GM08714 (cell line): ENCODE results near the gene CSTB.
A peak's percentile ranks its signal among the peaks of the same experiment; 100 is the strongest.

Experiments
- H3K4me3 ChIP-seq: fragments of 200-500 bp; sonication (Bioruptor generic); 2 replicates; pipeline ENCODE4 v1.5.1; 2014; ENCODE audit warnings: mild to moderate bottlenecking, low read length, inconsistent platforms
- ZNF274 ChIP-seq: IDR thresholded peaks from 2 replicates; pipeline ENCODE4 v1.6.1; 2012; ENCODE audit warnings: mild to moderate bottlenecking, low read depth, low read length

Gene CSTB

GRCh38 chr21:43789276-43790009 is 13.3 kb upstream of the CSTB start, which contains the start of gene RRP1:
Gene RRP1 (plus strand): TSS chr21:43789577. CDS start chr21:43789630, 53 bp downstream.
- no peak for TF ChIP-seq ZNF274

GRCh38 chr21:43786807-43787440 is 10.8 kb upstream of the CSTB start:
- TF ChIP-seq ZNF274, result no peak

More at GRCh38 chr21:43789276-43790009, 13.3 kb upstream of the CSTB start, which contains the start of gene RRP1:
- H3K4me3 ChIP-seq, result peak within 1 kb of the TSS; percentile 85

GRCh38 chr21:43786300-43786806 is 10.2 kb upstream of the CSTB start:
- no peak overlapping the region for H3K4me3 ChIP-seq
- TF ChIP-seq ZNF274, result no peak

More at GRCh38 chr21:43786807-43787440, 10.8 kb upstream of the CSTB start:
- H3K4me3 ChIP-seq, result no peak overlapping the region

- H3K4me3 ChIP-seq, result no peak overlapping the region
- TF ChIP-seq ZNF274, result no peak
These were observed 9.0 kb upstream of the CSTB start for GRCh38 chr21:43785134-43785533.

- H3K4me3 ChIP-seq, result no peak overlapping the region
- no peak for TF ChIP-seq ZNF274
These were observed 7.1 kb upstream of the CSTB start for GRCh38 chr21:43783098-43783700.

- no peak for TF ChIP-seq ZNF274
- no peak overlapping the region for H3K4me3 ChIP-seq
These were observed 6.5 kb upstream of the CSTB start for GRCh38 chr21:43782431-43783097.

- no peak overlapping the region for H3K4me3 ChIP-seq
- TF ChIP-seq ZNF274, result no peak
These were observed 5.7 kb upstream of the CSTB start for GRCh38 chr21:43781846-43782245.

- TF ChIP-seq ZNF274, result no peak
- no peak overlapping the region for H3K4me3 ChIP-seq
These were observed 3.6 kb upstream of the CSTB start for GRCh38 chr21:43779660-43780059.

- no peak for TF ChIP-seq ZNF274
- no peak overlapping the region for H3K4me3 ChIP-seq
These were observed 2.6 kb upstream of the CSTB start for GRCh38 chr21:43778469-43779335.

- TF ChIP-seq ZNF274, result no peak
- H3K4me3 ChIP-seq, result no peak overlapping the region
These were observed 1.8 kb upstream of the CSTB start for GRCh38 chr21:43777953-43778352.

GRCh38 chr21:43775190-43775589 is 918 bp downstream of the CSTB start:
- H3K4me3 ChIP-seq, result peak overlapping the region; percentile 96
- TF ChIP-seq ZNF274, result no peak

GRCh38 chr21:43774163-43774562 is 1.9 kb downstream of the CSTB start:
- no peak for TF ChIP-seq ZNF274
- H3K4me3 ChIP-seq, result no peak overlapping the region

GRCh38 chr21:43772425-43772821 is 3.7 kb downstream of the CSTB start:
- no peak for TF ChIP-seq ZNF274

More at GRCh38 chr21:43772425-43772821, 3.7 kb downstream of the CSTB start:
- no peak overlapping the region for H3K4me3 ChIP-seq
